Brain microvascular endothelial cell (primary cell): ENCODE measurements around the gene USP22.
"Not testable (repeated sequence)": the region's sequence is repeated elsewhere in the genome, so short reads cannot be mapped to it uniquely, and the experiment has no call there.

ENCODE experiments used
- DNase-seq: peaks from one replicate; pipeline ENCODE4 v3.0.0-alpha.2; 2020
- H3K27ac ChIP-seq: fragments of 250-450 bp; sonication (Bioruptor Pico); 2 replicates; pipeline ENCODE4 v1.5.1; 2020; ENCODE audit warnings: mild to moderate bottlenecking, moderate library complexity
- H3K27me3 ChIP-seq: fragments of 250-450 bp; sonication (Bioruptor Pico); replicated peaks from 2 replicates; pipeline ENCODE4 v1.5.1; 2020; ENCODE audit warnings: mild to moderate bottlenecking
- H3K36me3 ChIP-seq: fragments of 250-450 bp; sonication (Bioruptor Pico); replicated peaks from 2 replicates; pipeline ENCODE4 v1.5.1; 2020; ENCODE audit warnings: mild to moderate bottlenecking
- H3K4me3 ChIP-seq: 2 replicates; pipeline ENCODE4 v1.5.1; 2011; ENCODE audit warnings: low read depth, mild to moderate bottlenecking, control low read depth, low read length, moderate library complexity
- in situ Hi-C: cut with HindIII; loops from 2 replicates; pipeline ENCODE4 v1.10.0; 2017; ENCODE audit warnings: low sequenced_read_pairs, low pct_ligation_motif_present
- TF ChIP-seq, protein P1 (sequence below): IDR thresholded peaks from 2 replicates; pipeline ENCODE4 v1.5.1; 2011; ENCODE audit warnings: low read depth, mild to moderate bottlenecking, moderate library complexity, low read length, control low read depth, inconsistent platforms; ENCODE audit errors: missing control alignments

USP22 gene

GRCh38 chr17:20981046-20981920, 61.5 kb downstream of the USP22 start:
- in situ Hi-C loops, result no loop called here
- no peak for DNase-seq
- H3K4me3 ChIP-seq, result no peak overlapping the region
- no peak overlapping the region for H3K27ac ChIP-seq
- no peaks in the 10 kb centered on the region for H3K27me3 ChIP-seq
- TF ChIP-seq, protein P1, sequence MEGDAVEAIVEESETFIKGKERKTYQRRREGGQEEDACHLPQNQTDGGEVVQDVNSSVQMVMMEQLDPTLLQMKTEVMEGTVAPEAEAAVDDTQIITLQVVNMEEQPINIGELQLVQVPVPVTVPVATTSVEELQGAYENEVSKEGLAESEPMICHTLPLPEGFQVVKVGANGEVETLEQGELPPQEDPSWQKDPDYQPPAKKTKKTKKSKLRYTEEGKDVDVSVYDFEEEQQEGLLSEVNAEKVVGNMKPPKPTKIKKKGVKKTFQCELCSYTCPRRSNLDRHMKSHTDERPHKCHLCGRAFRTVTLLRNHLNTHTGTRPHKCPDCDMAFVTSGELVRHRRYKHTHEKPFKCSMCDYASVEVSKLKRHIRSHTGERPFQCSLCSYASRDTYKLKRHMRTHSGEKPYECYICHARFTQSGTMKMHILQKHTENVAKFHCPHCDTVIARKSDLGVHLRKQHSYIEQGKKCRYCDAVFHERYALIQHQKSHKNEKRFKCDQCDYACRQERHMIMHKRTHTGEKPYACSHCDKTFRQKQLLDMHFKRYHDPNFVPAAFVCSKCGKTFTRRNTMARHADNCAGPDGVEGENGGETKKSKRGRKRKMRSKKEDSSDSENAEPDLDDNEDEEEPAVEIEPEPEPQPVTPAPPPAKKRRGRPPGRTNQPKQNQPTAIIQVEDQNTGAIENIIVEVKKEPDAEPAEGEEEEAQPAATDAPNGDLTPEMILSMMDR, result no peak
- no peaks in the 10 kb centered on the region for H3K36me3 ChIP-seq

- no peaks in the 10 kb centered on the region for H3K27me3 ChIP-seq
- no peak overlapping the region for H3K27ac ChIP-seq
- TF ChIP-seq, protein P1, result no peak
- no peaks in the 10 kb centered on the region for H3K36me3 ChIP-seq
- no peak for DNase-seq
- in situ Hi-C loops, result no loop called here
- no peak overlapping the region for H3K4me3 ChIP-seq
Measured at GRCh38 chr17:20979792-20980083, 63.1 kb downstream of the USP22 start.

DNA sequence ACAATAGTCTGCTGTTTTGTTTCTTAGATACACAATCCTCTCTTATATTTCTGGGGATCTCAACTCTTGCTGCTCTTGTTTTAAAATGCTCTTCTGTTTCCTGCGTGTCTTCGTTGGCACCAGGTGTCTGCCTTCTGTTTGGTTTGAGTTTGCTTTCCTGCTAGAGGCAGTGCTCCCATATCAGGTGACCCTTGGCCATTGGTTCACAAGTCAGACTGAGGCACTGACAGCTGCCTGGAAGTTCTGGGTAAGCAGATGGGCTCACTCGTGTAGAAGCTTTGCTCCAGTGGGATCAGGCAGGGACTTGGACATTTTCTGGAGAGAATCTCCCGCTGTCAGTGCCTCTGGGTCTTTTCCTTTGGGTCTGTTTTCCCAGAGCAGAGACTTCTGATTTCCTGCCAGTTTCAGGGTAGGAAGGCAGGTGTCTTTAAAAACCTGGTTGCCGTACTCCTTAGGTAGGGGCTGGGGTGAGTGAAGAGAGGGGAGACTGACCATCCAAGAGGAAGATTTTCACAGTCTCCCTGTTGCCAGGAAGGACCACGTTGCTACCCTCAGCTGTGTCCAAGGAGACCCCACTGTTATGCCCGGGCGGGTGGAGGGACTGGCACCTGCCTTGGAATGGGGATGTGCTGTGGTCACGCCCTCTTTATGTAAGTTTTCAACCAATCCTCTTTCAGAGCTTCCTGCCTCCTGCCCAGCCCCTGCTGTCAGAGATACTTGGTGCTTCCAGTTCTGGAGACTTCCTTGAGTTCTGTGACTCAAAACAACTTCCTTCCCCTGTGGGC, 63.6 kb downstream of the USP22 start:
- H3K36me3 ChIP-seq, H3K27me3 ChIP-seq, H3K27ac ChIP-seq, in situ Hi-C loops, DNase-seq, H3K4me3 ChIP-seq: not testable (repeated sequence)

- H3K27me3 ChIP-seq, DNase-seq, H3K36me3 ChIP-seq, H3K4me3 ChIP-seq, in situ Hi-C loops, H3K27ac ChIP-seq: not testable (repeated sequence)
Measured at GRCh38 chr17:20977609-20978253, 65.1 kb downstream of the USP22 start.

DNA sequence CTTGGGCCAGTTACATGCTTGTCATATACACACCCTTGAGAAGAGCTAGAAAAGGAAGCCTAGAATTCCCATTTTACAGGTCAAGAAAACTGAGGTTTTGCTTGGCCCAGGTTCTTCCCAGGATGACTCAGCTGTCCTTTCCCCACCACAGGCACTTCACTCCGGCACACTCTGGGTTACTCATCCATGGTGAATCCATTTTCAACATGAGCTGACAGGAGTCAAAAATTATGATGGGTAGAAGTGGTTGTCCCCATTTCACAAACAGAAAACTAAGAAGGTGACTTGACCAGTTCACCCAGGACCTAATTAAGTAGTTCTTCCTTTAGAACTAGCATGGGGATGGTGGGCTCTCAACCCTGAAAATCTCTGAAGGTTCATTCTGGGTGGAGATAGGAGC, 67.2 kb downstream of the USP22 start:
- H3K27me3 ChIP-seq, result no peaks in the 10 kb centered on the region
- H3K27ac ChIP-seq, result no peak overlapping the region
- H3K4me3 ChIP-seq, result no peak overlapping the region
- no peaks in the 10 kb centered on the region for H3K36me3 ChIP-seq
- in situ Hi-C loops, result no loop called here
- no peak for DNase-seq
- TF ChIP-seq, protein P1, result no peak

DNA sequence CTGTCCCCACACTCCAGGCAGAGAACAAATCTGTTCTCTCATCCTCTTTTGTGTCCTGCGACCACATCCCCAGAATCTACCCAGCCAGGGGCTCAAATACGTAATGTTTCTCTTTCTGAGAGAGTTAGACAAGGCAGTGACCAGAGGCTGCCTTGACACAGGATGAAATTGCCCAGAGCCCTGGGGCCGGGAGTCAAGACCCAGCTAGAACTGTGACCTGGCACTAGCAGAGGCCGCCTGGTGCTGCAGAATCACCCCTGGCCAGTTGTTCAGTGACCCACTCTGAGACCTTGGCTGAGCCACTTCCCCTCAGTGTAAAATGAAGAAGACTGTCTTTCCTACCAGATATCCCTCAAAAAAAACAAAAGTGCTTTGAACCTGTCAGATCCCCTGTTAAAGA, 72.5 kb downstream of the USP22 start:
- Histone ChIP-seq H3K27ac (no peak overlapping the region), H3K36me3 (no peaks in the 10 kb centered on the region), H3K4me3 (no peak overlapping the region), H3K27me3 (no peaks in the 10 kb centered on the region)
- DNase-seq, result no peak
- TF ChIP-seq, protein P1, result no peak
- in situ Hi-C loops, result no loop called here
